ENCODE results near the gene RGS8. TPM values are rescaled to one million over a fixed set of nuclear protein-coding genes. Genes with fewer than 3 reads are reported as not detected.
"Not testable (repeated sequence)": the region's sequence is repeated elsewhere in the genome, so short reads cannot be mapped to it uniquely, and the experiment has no call there.

Gene RGS8
- total RNA-seq, 4 donors from 2014 or later: not detected

GRCh38 chr1:182702826-182703524 lies 18.6 kb upstream of the RGS8 start:
- Histone ChIP-seq H3K4me1 (peaks cover 15% of the 10 kb centered on the region), H3K4me3 (no peak overlapping the region), H3K9me3 (no peaks in the 10 kb centered on the region), H3K36me3 (no peaks in the 10 kb centered on the region), H3K27me3 (peaks cover 3% of the 10 kb centered on the region), H3K27ac (no peak overlapping the region)
- TF ChIP-seq POLR2AphosphoS5 (IDR thresholded peaks at IDR 0.05) (no peak), POLR2A (IDR thresholded peaks at IDR 0.05) (no peak)
- no peak for DNase-seq (ENCODE audit: low spot score in 2 of 2)
- 81% methylated on average over 1 of the region's 1 CpG for WGBS

GRCh38 chr1:182700351-182700709 lies 15.9 kb upstream of the RGS8 start:
- Histone ChIP-seq H3K4me1 (peaks cover 15% of the 10 kb centered on the region), H3K9me3 (no peaks in the 10 kb centered on the region), H3K4me3 (peak overlapping the region; percentile 33), H3K27me3 (peaks cover 3% of the 10 kb centered on the region), H3K36me3 (no peaks in the 10 kb centered on the region), H3K27ac (peak overlapping the region; percentile 45)
- 72% methylated on average over 9 of the region's 9 CpGs for WGBS
- TF ChIP-seq POLR2A (IDR thresholded peaks at IDR 0.05): no peak
- no peak for TF ChIP-seq POLR2AphosphoS5 (IDR thresholded peaks at IDR 0.05)
- TF ChIP-seq CTCF (IDR thresholded peaks at IDR 0.05): no peak
- no peak for TF ChIP-seq EP300 (IDR thresholded peaks at IDR 0.05)
- DNase-seq (ENCODE audit: low spot score in 2 of 2): no peak

GRCh38 chr1:182699393-182700350 lies 15.3 kb upstream of the RGS8 start:
- Histone ChIP-seq H3K9me3 (no peaks in the 10 kb centered on the region), H3K4me3 (peak overlapping the region; percentile 33), H3K4me1 (peaks cover 15% of the 10 kb centered on the region), H3K27ac (peak overlapping the region; percentile 45), H3K36me3 (no peaks in the 10 kb centered on the region), H3K27me3 (peaks cover 3% of the 10 kb centered on the region)
- 14% methylated on average over 6 of the region's 27 CpGs for WGBS
- TF ChIP-seq POLR2A (IDR thresholded peaks at IDR 0.05) (no peak), POLR2AphosphoS5 (IDR thresholded peaks at IDR 0.05) (peak in 1 of 3 donors; percentile 16), CTCF (IDR thresholded peaks at IDR 0.05) (no peak)
- DNase-seq (ENCODE audit: low spot score in 2 of 2): peak; percentile 70 to 80

- Histone ChIP-seq H3K27me3 (peaks cover 3% of the 10 kb centered on the region), H3K4me3 (no peak overlapping the region), H3K36me3 (no peaks in the 10 kb centered on the region), H3K9me3 (no peaks in the 10 kb centered on the region), H3K4me1 (peaks cover 15% of the 10 kb centered on the region), H3K27ac (no peak overlapping the region)
- TF ChIP-seq CTCF (IDR thresholded peaks at IDR 0.05): no peak
- no peak for TF ChIP-seq EP300 (IDR thresholded peaks at IDR 0.05)
- no peak for TF ChIP-seq POLR2AphosphoS5 (IDR thresholded peaks at IDR 0.05)
- TF ChIP-seq POLR2A (IDR thresholded peaks at IDR 0.05): no peak
- 77% methylated on average over 5 of the region's 5 CpGs for WGBS
- DNase-seq (ENCODE audit: low spot score in 2 of 2): no peak
These were observed 14.6 kb upstream of the RGS8 start for GRCh38 chr1:182698971-182699370.

- H3K9me3 ChIP-seq, H3K27me3 ChIP-seq, H3K36me3 ChIP-seq: not testable (repeated sequence)
These were observed 8.8 kb upstream of the RGS8 start for GRCh38 chr1:182693139-182693538.

GRCh38 chr1:182690886-182691443 lies 6.6 kb upstream of the RGS8 start:
- Histone ChIP-seq H3K36me3 (no peaks in the 10 kb centered on the region), H3K4me3 (no peak overlapping the region), H3K27ac (no peak overlapping the region), H3K4me1 (peaks cover 14% of the 10 kb centered on the region), H3K9me3 (no peaks in the 10 kb centered on the region), H3K27me3 (no peaks in the 10 kb centered on the region)
- DNase-seq (ENCODE audit: low spot score in 2 of 2): no peak
- WGBS: 87% methylated on average over 1 of the region's 1 CpG
- no peak for TF ChIP-seq CTCF (IDR thresholded peaks at IDR 0.05)
- TF ChIP-seq POLR2A (IDR thresholded peaks at IDR 0.05): no peak
- TF ChIP-seq POLR2AphosphoS5 (IDR thresholded peaks at IDR 0.05): no peak
- no peak for TF ChIP-seq EP300 (IDR thresholded peaks at IDR 0.05)

More at GRCh38 chr1:182693139-182693538, 8.8 kb upstream of the RGS8 start:
- H3K27ac ChIP-seq; DNase-seq (ENCODE audit: low spot score in 2 of 2); H3K4me1 ChIP-seq; H3K4me3 ChIP-seq: not testable (repeated sequence)
